RWPE1 (cell line): Measurements from ENCODE around the gene ZFYVE28.

ENCODE experiments used
- CTCF ChIA-PET: fragments of 350-600 bp; sonication (Branson Sonifier 250); formaldehyde crosslinking; extraction: SDS; loops from one replicate; lab custom pipeline; 2021; lab: Yijun Ruan, JAX
- POLR2A ChIA-PET: fragments of 400-600 bp; formaldehyde crosslinking; extraction: SDS; loops from one replicate; lab custom pipeline; 2020; ENCODE audit warnings: antibody characterized with exemption; ENCODE audit not compliant: low non-redundant PET; lab: Yijun Ruan, JAX
- DNase-seq: peaks from one replicate; pipeline ENCODE4 v3.0.0; 2012; ENCODE audit warnings: low spot score
- H3K27ac ChIP-seq: fragments of 450-650 bp; 2 replicates; pipeline ENCODE4 v1.5.1; 2017
- TF ChIP-seq, protein P1 (sequence below): fragments of 450-650 bp; conservative IDR thresholded peaks from 2 replicates; pipeline ENCODE4 v1.5.1; 2017; ENCODE audit warnings: low read depth, mild to moderate bottlenecking

ZFYVE28 gene

DNA sequence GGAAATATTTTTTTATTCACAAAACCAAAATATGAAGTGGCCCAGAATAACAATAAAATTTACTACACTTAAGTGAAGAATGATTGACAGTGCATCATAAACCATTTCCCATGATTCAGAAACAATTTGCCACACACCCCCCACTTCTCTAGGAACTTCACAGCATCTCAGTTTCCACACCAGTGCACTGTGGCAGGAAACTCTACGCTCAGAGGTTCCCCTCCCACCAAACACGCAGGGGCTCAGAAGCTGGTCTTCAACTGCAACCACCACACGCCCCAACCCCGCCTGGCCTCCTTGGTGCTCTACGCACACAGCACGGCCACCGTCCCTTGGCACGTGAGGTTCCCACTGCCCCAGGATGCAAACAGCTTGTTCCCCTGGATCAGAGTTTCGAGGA is 63.7 kb downstream of the ZFYVE28 start:
- POLR2A ChIA-PET: no interaction called here
- TF ChIP-seq, protein P1, sequence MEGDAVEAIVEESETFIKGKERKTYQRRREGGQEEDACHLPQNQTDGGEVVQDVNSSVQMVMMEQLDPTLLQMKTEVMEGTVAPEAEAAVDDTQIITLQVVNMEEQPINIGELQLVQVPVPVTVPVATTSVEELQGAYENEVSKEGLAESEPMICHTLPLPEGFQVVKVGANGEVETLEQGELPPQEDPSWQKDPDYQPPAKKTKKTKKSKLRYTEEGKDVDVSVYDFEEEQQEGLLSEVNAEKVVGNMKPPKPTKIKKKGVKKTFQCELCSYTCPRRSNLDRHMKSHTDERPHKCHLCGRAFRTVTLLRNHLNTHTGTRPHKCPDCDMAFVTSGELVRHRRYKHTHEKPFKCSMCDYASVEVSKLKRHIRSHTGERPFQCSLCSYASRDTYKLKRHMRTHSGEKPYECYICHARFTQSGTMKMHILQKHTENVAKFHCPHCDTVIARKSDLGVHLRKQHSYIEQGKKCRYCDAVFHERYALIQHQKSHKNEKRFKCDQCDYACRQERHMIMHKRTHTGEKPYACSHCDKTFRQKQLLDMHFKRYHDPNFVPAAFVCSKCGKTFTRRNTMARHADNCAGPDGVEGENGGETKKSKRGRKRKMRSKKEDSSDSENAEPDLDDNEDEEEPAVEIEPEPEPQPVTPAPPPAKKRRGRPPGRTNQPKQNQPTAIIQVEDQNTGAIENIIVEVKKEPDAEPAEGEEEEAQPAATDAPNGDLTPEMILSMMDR: no peak

DNA sequence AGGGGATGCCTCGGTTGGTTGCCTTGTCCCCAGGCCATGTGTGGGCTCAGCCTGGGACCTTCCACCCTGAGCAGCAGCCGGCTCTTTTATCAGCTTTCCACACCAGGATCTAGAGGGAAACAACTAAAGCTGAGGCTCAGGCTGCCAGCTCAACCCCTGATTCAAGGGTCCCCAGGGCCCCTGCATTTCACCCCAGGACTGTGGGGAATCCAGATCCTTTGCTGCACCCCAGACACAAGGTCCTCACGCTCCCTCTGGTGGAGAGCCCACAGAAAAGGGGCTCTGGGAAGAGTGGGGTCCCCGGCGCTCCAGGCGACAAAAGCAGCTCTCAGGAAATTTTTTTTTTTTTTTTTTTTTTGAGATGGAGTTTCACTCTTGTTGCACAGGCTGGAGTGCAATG is 64.3 kb downstream of the ZFYVE28 start:
- no peak overlapping the region for H3K27ac ChIP-seq
- TF ChIP-seq, protein P1: no peak; the same call in 1 of the 2 replicates
- POLR2A ChIA-PET: no interaction called here
- no peak for DNase-seq
- CTCF ChIA-PET: no interaction called here

More for the DNA sequence above, 63.7 kb downstream of the ZFYVE28 start:
- DNase-seq: no peak
- no peak overlapping the region for H3K27ac ChIP-seq
- CTCF ChIA-PET: no interaction called here

DNA sequence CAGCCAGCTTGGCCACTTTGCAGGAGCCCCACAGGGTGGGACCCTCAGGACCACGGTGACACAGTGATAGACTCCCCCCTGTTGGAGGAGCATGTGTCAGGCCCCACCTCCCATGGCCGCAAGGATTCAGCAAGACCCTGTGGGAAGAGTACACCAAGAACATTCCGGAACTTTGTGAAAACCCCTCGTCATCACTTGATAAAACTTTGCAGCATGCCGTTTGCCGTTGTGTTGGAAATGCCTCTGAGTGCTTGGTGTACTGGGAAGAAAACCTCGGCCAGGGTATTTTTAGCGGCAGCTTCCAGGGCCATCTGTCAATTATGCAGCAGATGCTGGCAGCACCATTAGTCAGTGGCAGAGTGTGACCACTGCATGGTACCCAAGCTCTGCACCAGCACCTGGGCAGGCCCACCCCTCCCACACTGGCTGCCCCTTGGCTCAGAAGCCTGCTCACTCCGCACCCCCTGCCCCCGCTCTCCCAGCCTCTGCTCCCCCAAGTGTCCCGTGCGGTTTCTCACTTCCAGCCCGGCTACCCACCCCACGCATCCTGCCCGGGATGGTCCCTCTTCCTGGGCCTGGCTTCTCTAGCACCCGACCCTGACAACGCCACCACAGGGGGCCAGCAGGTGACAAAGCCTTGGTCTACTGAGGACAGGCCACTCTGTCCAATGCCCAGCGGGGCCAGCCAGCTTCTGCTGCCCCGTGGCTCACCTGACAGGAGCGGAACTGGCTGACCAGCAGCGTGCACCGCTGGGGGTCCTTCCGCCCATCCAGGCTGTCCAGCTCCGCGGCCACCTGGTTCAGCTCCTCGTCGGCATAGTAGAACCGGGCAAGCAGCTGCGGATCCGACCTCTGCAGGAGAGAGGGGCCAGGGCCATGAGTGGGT is 65.0 kb downstream of the ZFYVE28 start:
- DNase-seq: no peak
- no peak overlapping the region for H3K27ac ChIP-seq
- POLR2A ChIA-PET: no interaction called here
- CTCF ChIA-PET: interaction anchor here (0.6 kb wide), 1 partner anchor 13 kb away, joined by 4 read pairs; no protein-coding TSS in a partner anchor
- TF ChIP-seq, protein P1: no peak

DNA sequence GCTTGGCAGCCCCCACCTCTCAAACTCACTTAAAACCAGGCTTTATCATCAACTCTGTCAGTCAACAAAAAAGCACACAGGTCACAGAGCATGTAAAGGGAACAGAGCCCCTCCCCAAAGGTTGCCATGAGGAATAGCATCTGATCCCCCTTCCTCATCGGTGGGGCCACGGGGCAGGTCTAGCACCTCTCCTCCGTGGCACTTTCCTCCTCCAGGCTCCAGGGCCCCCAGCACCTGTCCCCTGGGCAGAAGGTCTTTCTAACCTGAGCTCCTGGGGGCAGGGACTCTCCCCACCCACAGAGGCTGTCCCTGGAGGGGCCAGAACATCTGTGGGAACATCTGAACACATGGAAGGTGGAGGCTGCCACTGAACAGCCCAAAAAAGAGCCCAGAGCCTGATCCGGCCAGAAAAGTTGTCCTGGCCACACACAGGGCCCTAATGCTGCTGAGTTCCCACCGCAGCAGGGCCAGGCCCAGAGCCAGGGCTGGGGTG is 65.7 kb downstream of the ZFYVE28 start:
- POLR2A ChIA-PET: no interaction called here
- TF ChIP-seq, protein P1: no peak
- CTCF ChIA-PET: no interaction called here
- no peak overlapping the region for H3K27ac ChIP-seq
- DNase-seq: no peak

DNA sequence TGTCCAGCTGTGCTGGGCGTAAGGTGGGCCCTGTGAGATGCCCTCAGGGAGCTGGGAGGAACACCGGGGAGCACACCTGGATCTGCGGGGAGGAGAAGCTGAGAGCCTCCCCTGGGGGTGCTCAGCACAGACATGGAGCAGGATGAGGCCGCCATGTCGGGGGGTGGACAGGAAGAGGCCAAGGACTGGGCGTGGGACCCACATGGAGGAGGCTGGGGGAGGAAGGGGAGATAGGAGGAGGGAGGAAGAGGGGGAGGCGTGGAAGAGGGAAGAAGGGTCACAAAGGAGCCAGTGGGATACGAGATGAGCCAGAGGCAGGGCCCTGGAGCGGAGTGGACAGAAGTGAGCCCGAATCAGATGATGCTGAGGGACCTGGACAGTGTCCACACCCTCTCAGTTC is 66.3 kb downstream of the ZFYVE28 start:
- DNase-seq: no peak
- no peak overlapping the region for H3K27ac ChIP-seq
- TF ChIP-seq, protein P1: no peak
- POLR2A ChIA-PET: no interaction called here
- CTCF ChIA-PET: no interaction called here

DNA sequence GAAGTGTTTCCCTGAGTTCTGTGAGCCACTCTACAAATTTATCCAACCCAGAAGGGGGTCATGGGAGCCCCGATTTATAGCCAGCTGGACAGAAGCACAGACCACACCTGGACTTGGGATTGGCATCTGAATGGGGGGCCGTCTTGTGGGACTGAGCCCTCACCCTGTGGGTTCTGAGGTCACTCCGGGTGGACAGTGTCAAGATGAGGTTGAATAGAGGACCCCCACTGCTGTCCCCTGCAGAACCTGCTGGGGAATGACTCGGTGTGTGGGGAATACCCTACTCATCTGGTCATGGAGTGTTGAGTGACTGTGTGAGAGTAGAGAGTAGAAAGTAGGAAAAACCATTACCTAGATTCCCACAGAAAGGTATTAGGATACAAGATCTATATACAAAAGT is 67.5 kb downstream of the ZFYVE28 start:
- CTCF ChIA-PET: no interaction called here
- POLR2A ChIA-PET: no interaction called here

More for the DNA sequence above, 67.5 kb downstream of the ZFYVE28 start:
- no peak for DNase-seq
- TF ChIP-seq, protein P1: no peak
- no peak overlapping the region for H3K27ac ChIP-seq
